Lung microvascular endothelial cell (primary cell): ENCODE data around the gene ZC3H12A. TPM values are rescaled to one million over a fixed set of nuclear protein-coding genes. Genes with fewer than 3 reads are reported as not detected.
"Not testable (repeated sequence)": the region's sequence is repeated elsewhere in the genome, so short reads cannot be mapped to it uniquely, and the experiment has no call there.

Experiments
- DNase-seq, 2 donors: peaks; one replicate each; pipeline versions ENCODE4 v3.0.0 to v3.0.0-alpha.2; 2010; ENCODE audit warnings: low read depth in 2 of 2
- total RNA-seq: library from RNA; depleted of rRNA; stranded (reverse); fragments of >200 nt; gene quantifications from 2 replicates; pipeline ENCODE4 v1.2.1, GENCODE V29; 2014

Gene ZC3H12A
- total RNA-seq, 1 donor from 2014 or later = 2.4 TPM

- peak; percentile 76 to 80 for DNase-seq
These were observed 24.7 kb downstream of the ZC3H12A start for GRCh38 chr1:37498872-37499617.

DNA sequence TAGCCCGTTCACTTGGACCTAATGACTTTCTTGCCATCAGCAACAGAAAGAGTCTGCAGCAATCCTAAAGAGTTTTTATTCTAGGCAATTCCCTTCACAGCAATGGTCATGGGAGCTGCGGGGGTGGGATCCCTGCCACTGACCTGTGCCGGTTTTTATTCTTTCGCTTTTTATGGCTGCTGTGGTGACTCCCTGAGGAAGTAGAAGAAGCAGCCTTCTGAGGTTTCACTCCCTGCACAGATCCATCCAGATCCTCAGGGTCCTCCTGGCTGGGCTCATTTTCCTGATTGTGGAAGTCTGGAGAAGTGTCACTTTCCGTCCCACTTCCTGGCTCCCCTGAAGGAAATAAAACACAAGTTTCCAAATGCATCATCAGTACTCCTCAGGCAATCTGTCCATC, 27.3 kb downstream of the ZC3H12A start:
- DNase-seq = no peak

DNA sequence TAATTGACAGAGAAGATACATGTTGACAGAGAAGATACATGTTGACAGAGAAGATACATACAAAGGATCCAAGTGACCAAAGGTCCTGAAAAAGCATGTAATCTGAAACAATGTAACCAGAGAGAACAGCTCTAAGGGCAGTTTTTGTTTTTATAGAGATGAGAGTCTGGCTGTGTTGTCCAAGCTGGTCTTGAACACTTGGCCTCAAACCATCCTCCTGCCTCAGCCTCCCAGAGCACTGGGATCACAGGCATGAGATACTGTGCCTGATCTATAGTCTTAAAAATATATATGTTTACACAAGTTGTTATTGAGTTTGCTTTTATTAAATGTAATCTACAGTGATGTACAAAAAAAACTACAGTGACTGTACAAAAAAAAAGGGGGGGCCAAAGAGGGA, 27.7 kb downstream of the ZC3H12A start:
- DNase-seq = no peak

- not testable (repeated sequence) for DNase-seq
These were observed 28.4 kb downstream of the ZC3H12A start for GRCh38 chr1:37502791-37503190.

- DNase-seq = no peak
These were observed 32.4 kb downstream of the ZC3H12A start for GRCh38 chr1:37506740-37507139.

DNA sequence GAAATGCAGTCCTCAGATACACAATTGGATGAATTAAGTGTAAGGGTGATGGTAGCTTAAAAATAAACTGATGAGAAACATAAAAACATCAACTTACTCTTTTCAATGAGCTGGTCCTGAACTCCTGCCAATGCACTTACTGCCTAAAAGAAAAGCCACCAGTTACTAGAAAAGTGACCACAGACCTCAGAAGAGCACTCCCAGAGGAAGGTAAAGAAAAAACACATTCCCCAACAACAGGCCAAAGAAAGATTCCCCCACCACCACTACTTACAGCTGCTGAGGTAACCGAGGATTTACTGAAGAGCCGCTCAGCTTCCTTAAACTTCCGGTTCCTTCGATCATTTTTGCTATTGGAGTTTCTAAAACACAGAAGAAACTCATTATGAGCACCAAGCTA, 34.8 kb downstream of the ZC3H12A start:
- DNase-seq = no peak

GRCh38 chr1:37513795-37514349, 39.5 kb downstream of the ZC3H12A start:
- peak; percentile 11 to 23 for DNase-seq

DNA sequence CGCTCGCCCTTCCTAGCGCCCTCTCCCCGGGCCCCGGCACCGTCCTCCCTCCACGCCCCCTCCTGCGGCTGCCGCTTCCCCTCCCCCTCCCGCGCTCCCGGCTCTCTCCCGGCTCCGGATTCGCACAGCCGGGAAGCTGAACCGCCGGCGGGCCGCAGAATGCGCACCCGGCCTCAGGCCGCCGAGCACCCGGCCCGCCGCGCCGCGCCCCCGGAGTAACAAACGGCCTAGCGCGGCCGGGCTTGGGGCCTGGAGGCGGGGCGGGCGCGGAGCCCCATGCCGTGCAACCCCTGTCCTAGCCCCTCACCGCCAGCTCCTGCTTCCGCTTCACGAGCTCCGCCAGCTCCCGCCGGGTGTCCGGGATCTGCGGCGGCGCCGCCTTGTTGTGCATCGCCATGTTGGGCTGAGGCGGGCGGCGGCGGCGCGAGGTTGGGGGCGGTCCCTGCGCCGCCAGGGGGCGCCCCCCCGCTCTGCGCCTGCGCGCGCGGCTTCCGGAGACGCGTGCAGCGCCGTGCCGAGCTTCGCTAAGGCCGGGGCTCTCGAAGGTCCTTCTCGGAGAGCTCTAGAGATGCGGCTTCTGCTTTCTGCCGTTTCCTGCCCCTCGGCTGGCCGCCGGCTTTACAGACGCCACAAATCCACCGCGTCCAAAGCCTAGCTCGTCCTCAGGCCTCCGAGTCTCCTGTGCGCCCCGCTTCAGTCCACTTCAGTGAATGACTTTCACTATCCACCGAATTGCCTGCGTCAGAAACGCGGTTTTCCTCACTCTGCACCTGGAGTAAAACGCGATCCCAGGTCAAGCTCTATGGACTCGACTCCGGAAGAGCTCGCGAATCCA, 40.2 kb downstream of the ZC3H12A start, which contains the start of gene MEAF6:
Gene MEAF6, minus strand, starts transcription at position 417 of the 835 bp plus-strand sequence. Its CDS starts 20 bp downstream, at position 397.
- DNase-seq = peak; percentile 83

DNA sequence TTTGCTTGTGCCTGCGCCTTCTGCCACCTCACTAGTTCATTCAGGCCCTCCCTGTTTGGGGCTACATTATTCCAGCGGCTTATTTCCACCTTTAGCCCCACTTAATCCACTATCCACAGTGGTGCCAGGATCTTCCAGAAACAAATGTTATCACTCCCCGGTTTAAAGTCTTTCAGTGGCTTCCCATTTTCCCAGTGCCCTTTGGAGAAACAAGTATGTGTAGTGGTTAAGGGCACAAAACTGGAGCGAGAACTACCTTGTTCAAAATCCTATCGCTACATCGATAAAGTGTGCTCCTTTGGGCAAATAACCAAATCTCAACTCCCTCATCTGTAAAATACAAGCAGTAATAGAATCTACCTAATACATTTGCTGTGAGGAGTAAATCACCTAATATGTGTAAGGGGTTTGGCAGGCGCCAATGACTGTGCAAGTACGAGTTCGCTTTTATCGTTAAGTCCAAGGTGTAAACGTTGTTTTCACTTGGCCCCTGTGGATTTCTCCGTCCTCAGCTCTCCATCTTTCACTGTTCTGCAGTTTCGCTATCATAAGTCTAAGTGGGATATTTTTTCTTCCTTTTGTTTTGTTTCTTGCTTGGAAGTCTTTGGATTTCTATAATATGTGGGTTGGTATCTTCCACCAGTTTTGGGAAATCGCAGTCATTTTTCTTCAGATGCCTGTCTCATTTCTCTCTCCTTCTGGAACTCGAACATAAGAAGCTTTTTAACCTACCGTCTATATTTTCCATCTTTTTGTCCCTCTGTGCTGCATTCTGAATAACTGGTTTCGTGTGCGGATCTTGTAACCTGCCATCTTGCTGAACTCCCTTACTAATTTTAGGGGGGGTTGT, 41.0 kb downstream of the ZC3H12A start:
- DNase-seq = no peak

DNA sequence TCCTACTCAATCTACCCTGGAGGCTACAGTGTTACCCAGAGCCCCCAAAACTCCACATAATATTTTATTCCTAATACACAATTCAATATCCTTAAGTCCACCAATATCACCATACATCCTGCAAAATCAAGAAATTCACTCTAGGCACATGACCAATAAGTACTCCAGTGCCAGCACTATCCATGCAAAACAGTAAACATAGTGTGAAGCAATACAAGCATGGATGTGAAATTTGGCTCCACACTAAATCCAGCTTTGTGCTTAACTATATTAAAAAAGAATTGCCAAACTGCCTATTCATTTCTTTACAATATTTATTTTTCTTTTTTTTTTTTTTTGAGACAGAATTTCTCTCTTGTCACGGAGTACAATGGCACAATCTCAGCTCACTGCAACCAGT, 43.2 kb downstream of the ZC3H12A start:
- DNase-seq = no peak

DNA sequence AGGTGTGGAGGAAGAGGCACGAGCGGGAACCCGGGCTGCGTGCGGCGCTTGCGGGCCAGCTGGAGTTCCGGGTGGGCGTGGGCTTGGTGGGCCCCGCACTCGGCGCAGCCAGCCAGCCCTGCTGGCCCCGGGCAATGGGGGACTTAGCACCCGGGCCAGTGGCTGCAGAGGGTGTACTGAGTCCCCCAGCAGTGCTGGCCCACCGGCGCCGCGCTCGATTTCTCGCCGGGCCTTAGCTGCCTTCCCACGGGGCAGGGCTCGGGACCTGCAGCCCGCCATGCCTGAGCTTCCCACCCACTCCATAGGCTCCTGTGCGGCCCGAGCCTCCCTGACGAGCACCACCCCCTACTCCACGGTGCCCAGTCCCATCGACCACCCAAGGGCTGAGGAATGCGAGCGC, 43.9 kb downstream of the ZC3H12A start:
- DNase-seq = not testable (repeated sequence)

GRCh38 chr1:37518929-37519328, 44.5 kb downstream of the ZC3H12A start:
- not testable (repeated sequence) for DNase-seq

- no peak for DNase-seq
These were observed 45.2 kb downstream of the ZC3H12A start for GRCh38 chr1:37519613-37520012.

- DNase-seq = not testable (repeated sequence)
These were observed 55.5 kb downstream of the ZC3H12A start for GRCh38 chr1:37529888-37530287.

DNA sequence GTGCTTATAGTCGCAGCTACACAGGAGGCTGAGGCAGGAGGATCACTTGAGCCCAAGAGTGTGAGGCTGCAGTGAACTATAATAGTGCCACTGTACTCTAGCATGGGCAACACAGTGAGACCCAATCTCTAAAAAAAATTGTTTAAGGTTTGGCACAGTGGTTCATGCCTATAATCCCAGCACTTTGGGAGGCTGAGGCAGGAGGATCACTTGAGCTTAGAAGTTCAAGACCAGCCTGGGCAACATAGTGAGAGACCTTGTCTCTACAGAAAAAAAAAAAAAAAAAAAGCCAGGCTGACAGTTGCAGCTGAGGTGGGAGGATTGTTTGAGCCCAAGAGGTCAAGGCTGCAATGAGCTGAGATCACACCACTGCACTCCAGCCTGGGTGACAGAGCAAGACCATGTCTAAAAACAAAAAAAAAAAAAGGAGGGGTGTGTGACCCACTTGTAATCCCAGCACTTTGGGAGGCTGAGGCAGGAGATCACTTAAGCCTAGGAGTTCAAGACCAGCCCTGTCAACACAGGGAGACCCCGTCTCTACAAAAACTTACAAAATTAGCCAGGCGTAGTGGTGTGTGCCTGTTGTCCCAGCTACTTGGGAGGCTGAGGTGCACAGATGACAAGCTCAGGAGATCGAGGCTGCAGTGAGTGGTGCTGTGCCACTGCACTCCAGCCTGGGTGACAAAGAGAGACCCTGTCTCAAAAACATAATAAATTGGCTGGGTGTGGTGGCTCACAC, 58.2 kb downstream of the ZC3H12A start:
- not testable (repeated sequence) for DNase-seq

- DNase-seq = peak in 1 of 2 donors; percentile 10
These were observed 59.1 kb downstream of the ZC3H12A start for GRCh38 chr1:37533317-37534093.
